Duodenal mucosa (tissue), 2 donors: ENCODE data around the gene PCGF3.
A peak's percentile ranks its signal among the peaks of the same experiment; 100 is the strongest.

Experiments
- H3K27ac ChIP-seq: one replicate; pipeline ENCODE4 v1.7.0; 2013; ENCODE audit warnings: low read depth, low read length
- H3K27me3 ChIP-seq, 2 donors: one replicate each; pipeline ENCODE4 v1.7.0; 2013; ENCODE audit warnings: low read length in 2 of 2, control low read depth in 1 of 2; ENCODE audit not compliant: insufficient read depth in 2 of 2, control insufficient read depth in 1 of 2
- H3K36me3 ChIP-seq, 2 donors: one replicate each; pipeline ENCODE4 v1.7.0; 2013; ENCODE audit warnings: low read length in 2 of 2, control low read depth in 1 of 2; ENCODE audit not compliant: insufficient read depth in 2 of 2, control insufficient read depth in 1 of 2
- H3K4me1 ChIP-seq, 2 donors: one replicate each; pipeline ENCODE4 v1.7.0; 2013; ENCODE audit warnings: low read length in 2 of 2, control low read depth in 1 of 2; ENCODE audit not compliant: insufficient read depth in 2 of 2, control insufficient read depth in 1 of 2
- H3K4me3 ChIP-seq, 2 donors: one replicate each; pipeline ENCODE4 v1.7.0; 2013; ENCODE audit warnings: low read length in 2 of 2, low read depth in 1 of 2
- H3K9ac ChIP-seq, 2 donors: one replicate each; pipeline ENCODE4 v1.7.0; 2013; ENCODE audit warnings: low read length in 2 of 2, low read depth in 1 of 2
- H3K9me3 ChIP-seq, 2 donors: one replicate each; pipeline ENCODE4 v1.7.0; 2013; ENCODE audit warnings: low read length in 2 of 2, control low read depth in 1 of 2; ENCODE audit not compliant: control insufficient read depth in 1 of 2

PCGF3 gene

GRCh38 chr4:705278-706082, at the start of gene PCGF3:
Gene PCGF3 (plus strand): TSS chr4:705832. CDS start chr4:733681, 27,849 bp downstream.
- Histone ChIP-seq H3K9ac (peak within 1 kb of the TSS; percentile 88 to 97), H3K27ac (peak within 1 kb of the TSS; percentile 50), H3K4me1 (peaks cover 12 to 26% of the 10 kb centered on the region in 2 donors), H3K27me3 (no peaks in the 10 kb centered on the region), H3K9me3 (no peaks in the 10 kb centered on the region), H3K4me3 (peak within 1 kb of the TSS; percentile 79 to 81), H3K36me3 (peaks cover 3 to 6% of the 10 kb centered on the region in 2 donors)

- no peaks in the 10 kb centered on the region for H3K36me3 ChIP-seq
- no peak overlapping the region for H3K9ac ChIP-seq
- H3K4me3 ChIP-seq = no peak overlapping the region
- H3K27me3 ChIP-seq = peaks cover 3% of the 10 kb centered on the region in 2 donors
- no peak overlapping the region for H3K27ac ChIP-seq
- no peaks in the 10 kb centered on the region for H3K9me3 ChIP-seq
- H3K4me1 ChIP-seq = no peaks in the 10 kb centered on the region
Measured at GRCh38 chr4:656436-657337, 48.9 kb upstream of the PCGF3 start.

- Histone ChIP-seq H3K36me3 (no peaks in the 10 kb centered on the region), H3K9ac (no peak overlapping the region), H3K9me3 (no peaks in the 10 kb centered on the region), H3K27me3 (no peaks in the 10 kb centered on the region), H3K27ac (no peak overlapping the region), H3K4me1 (no peaks in the 10 kb centered on the region), H3K4me3 (no peak overlapping the region)
Measured at GRCh38 chr4:657338-657833, 48.2 kb upstream of the PCGF3 start.

GRCh38 chr4:657834-658667, 47.6 kb upstream of the PCGF3 start:
- Histone ChIP-seq H3K9ac (no peak overlapping the region), H3K4me1 (no peaks in the 10 kb centered on the region), H3K4me3 (no peak overlapping the region), H3K36me3 (no peaks in the 10 kb centered on the region), H3K27ac (no peak overlapping the region), H3K9me3 (no peaks in the 10 kb centered on the region), H3K27me3 (peaks cover 0 to 2% of the 10 kb centered on the region in 2 donors)

GRCh38 chr4:658681-659667, 46.7 kb upstream of the PCGF3 start:
- H3K9ac ChIP-seq = no peak overlapping the region
- no peaks in the 10 kb centered on the region for H3K36me3 ChIP-seq
- H3K27me3 ChIP-seq = peaks cover 0 to 3% of the 10 kb centered on the region in 2 donors
- H3K27ac ChIP-seq = no peak overlapping the region
- H3K4me3 ChIP-seq = no peak overlapping the region
- no peaks in the 10 kb centered on the region for H3K4me1 ChIP-seq
- no peaks in the 10 kb centered on the region for H3K9me3 ChIP-seq

GRCh38 chr4:659851-660250, 45.8 kb upstream of the PCGF3 start:
- H3K27me3 ChIP-seq = peaks cover 0 to 3% of the 10 kb centered on the region in 2 donors
- no peaks in the 10 kb centered on the region for H3K9me3 ChIP-seq
- no peak overlapping the region for H3K27ac ChIP-seq
- H3K4me1 ChIP-seq = no peaks in the 10 kb centered on the region
- no peak overlapping the region for H3K4me3 ChIP-seq
- H3K9ac ChIP-seq = no peak overlapping the region
- H3K36me3 ChIP-seq = no peaks in the 10 kb centered on the region

GRCh38 chr4:660401-660800, 45.2 kb upstream of the PCGF3 start:
- Histone ChIP-seq H3K27ac (no peak overlapping the region), H3K9ac (no peak overlapping the region), H3K4me3 (no peak overlapping the region), H3K27me3 (peaks cover 0 to 3% of the 10 kb centered on the region in 2 donors), H3K36me3 (no peaks in the 10 kb centered on the region), H3K4me1 (no peaks in the 10 kb centered on the region), H3K9me3 (no peaks in the 10 kb centered on the region)

- no peaks in the 10 kb centered on the region for H3K9me3 ChIP-seq
- peaks cover 0 to 3% of the 10 kb centered on the region in 2 donors for H3K27me3 ChIP-seq
- H3K9ac ChIP-seq = no peak overlapping the region
- H3K4me1 ChIP-seq = no peaks in the 10 kb centered on the region
- no peak overlapping the region for H3K27ac ChIP-seq
- H3K4me3 ChIP-seq = no peak overlapping the region
- no peaks in the 10 kb centered on the region for H3K36me3 ChIP-seq
Measured at GRCh38 chr4:661231-661630, 44.4 kb upstream of the PCGF3 start.
